Liver (tissue), 9 donors: ENCODE results near the gene CCL16. TPM values are rescaled to one million over a fixed set of nuclear protein-coding genes. Genes with fewer than 3 reads are reported as not detected.
A peak's percentile ranks its signal among the peaks of the same experiment; 100 is the strongest.

Experiments
- DNase-seq: peaks from one replicate; pipeline ENCODE4 v3.0.0-alpha.2; 2017; ENCODE audit warnings: low spot score
- H3K27ac ChIP-seq, 2 donors: one replicate each; pipeline ENCODE4 v1.7.0; 2013; ENCODE audit warnings: inconsistent platforms in 2 of 2, low read length in 2 of 2, control low read depth in 1 of 2, low read depth in 1 of 2, mild to moderate bottlenecking in 1 of 2
- H3K27me3 ChIP-seq, 4 donors: one replicate each; pipeline versions ENCODE4 v1.6.1 to v1.7.0; 2013; ENCODE audit warnings: low read length in 3 of 4, inconsistent platforms in 1 of 4, mild to moderate bottlenecking in 1 of 4, moderate library complexity in 1 of 4; ENCODE audit not compliant: control insufficient read depth in 4 of 4, insufficient read depth in 4 of 4
- H3K36me3 ChIP-seq, 4 donors: one replicate each; pipeline versions ENCODE4 v1.6.1 to v1.7.0; 2013; ENCODE audit warnings: low read length in 3 of 4, mild to moderate bottlenecking in 3 of 4, low read depth in 1 of 4, moderate library complexity in 1 of 4; ENCODE audit not compliant: control insufficient read depth in 4 of 4, insufficient read depth in 3 of 4
- H3K4me1 ChIP-seq, 4 donors: one replicate each; pipeline versions ENCODE4 v1.6.1 to v1.7.0; 2013; ENCODE audit warnings: low read length in 3 of 4, mild to moderate bottlenecking in 3 of 4, moderate library complexity in 1 of 4; ENCODE audit not compliant: control insufficient read depth in 4 of 4, insufficient read depth in 4 of 4
- H3K4me3 ChIP-seq, 3 donors: one replicate each; pipeline versions ENCODE4 v1.6.1 to v1.7.0; 2013; ENCODE audit warnings: low read length in 3 of 3, control low read depth in 1 of 3, low read depth in 1 of 3, mild to moderate bottlenecking in 1 of 3
- H3K9ac ChIP-seq, 2 donors: one replicate each; pipeline ENCODE4 v1.7.0; 2013; ENCODE audit warnings: low read length in 2 of 2, mild to moderate bottlenecking in 2 of 2, moderate library complexity in 2 of 2, control low read depth in 1 of 2, low read depth in 1 of 2
- H3K9me3 ChIP-seq, 4 donors: one replicate each; pipeline versions ENCODE4 v1.6.1 to v1.7.0; 2013; ENCODE audit warnings: low read length in 3 of 4; ENCODE audit not compliant: control insufficient read depth in 4 of 4
- ATF3 ChIP-seq: IDR thresholded peaks from 2 replicates; pipeline ENCODE4 v1.6.1; 2016; ENCODE audit warnings: antibody characterized with exemption
- EGR1 ChIP-seq, 2 donors: IDR thresholded peaks; 2 replicates each; pipeline ENCODE4 v1.6.1; 2016 to 2018; ENCODE audit warnings: antibody characterized with exemption in 2 of 2, low read depth in 2 of 2
- FOXA1 ChIP-seq: IDR thresholded peaks from 2 replicates; pipeline ENCODE4 v1.6.1; 2016; ENCODE audit warnings: antibody characterized with exemption
- FOXA2 ChIP-seq: IDR thresholded peaks from 2 replicates; pipeline ENCODE4 v1.6.1; 2016; ENCODE audit warnings: antibody characterized with exemption
- HNF4A ChIP-seq, 2 donors: conservative IDR thresholded peaks; 2 replicates each; pipeline ENCODE4 v1.6.1; 2016; ENCODE audit warnings: antibody characterized with exemption in 2 of 2, mild to moderate bottlenecking in 2 of 2
- JUND ChIP-seq, 2 donors: IDR thresholded peaks; 2 replicates each; pipeline ENCODE4 v1.6.1; 2016; ENCODE audit warnings: antibody characterized with exemption in 2 of 2
- NR2F2 ChIP-seq: IDR thresholded peaks from 2 replicates; pipeline ENCODE4 v1.6.1; 2016; ENCODE audit warnings: antibody characterized with exemption
- RAD21 ChIP-seq, 2 donors: IDR thresholded peaks; 2 replicates each; pipeline ENCODE4 v1.6.1; 2016; ENCODE audit warnings: antibody characterized with exemption in 2 of 2, mild to moderate bottlenecking in 2 of 2
- REST ChIP-seq: IDR thresholded peaks from 2 replicates; pipeline ENCODE4 v1.6.1; 2016; ENCODE audit warnings: antibody characterized with exemption, mild to moderate bottlenecking
- RXRA ChIP-seq, 2 donors: IDR thresholded peaks; 2 replicates each; pipeline ENCODE4 v1.6.1; 2017 to 2018; ENCODE audit warnings: antibody characterized with exemption in 2 of 2, mild to moderate bottlenecking in 1 of 2
- SP1 ChIP-seq: IDR thresholded peaks from 2 replicates; pipeline ENCODE4 v1.6.1; 2018; ENCODE audit warnings: antibody characterized with exemption, mild to moderate bottlenecking
- TAF1 ChIP-seq: conservative IDR thresholded peaks from 2 replicates; pipeline ENCODE4 v1.6.1; 2016; ENCODE audit warnings: antibody characterized with exemption, mild to moderate bottlenecking
- YY1 ChIP-seq: IDR thresholded peaks from 2 replicates; pipeline ENCODE4 v1.6.1; 2016; ENCODE audit warnings: antibody characterized with exemption, mild to moderate bottlenecking
- WGBS: extraction: QIAGEN DNeasy Blood & Tissue Kit; methylation state at CpG from one replicate; pipeline ENCODE4 v1.1.7; 2013; 5-methylcytosine and 5-hydroxymethylcytosine counted together
- polyA plus RNA-seq, 2 donors: library from polyadenylated mRNA; stranded (reverse) in 1 of 2; unstranded in 1 of 2; fragments of 200-250 nt in 1 of 2; fragments of >200 nt in 1 of 2; fragmentation: Nextera tagmentation in 1 of 2; extraction: Ambion mirVana in 1 of 2; gene quantifications; one replicate each; pipeline versions ENCODE4 v1.2.1 to v1.2.3, GENCODE V29; 2013 to 2015
- total RNA-seq, 2 donors: library from RNA; depleted of rRNA; stranded (reverse); fragments of >200 nt; gene quantifications; one replicate each; pipeline ENCODE4 v1.2.3, GENCODE V29; 2014
- TF ChIP-seq, protein P1 (sequence below): IDR thresholded peaks from 2 replicates; pipeline ENCODE4 v1.6.1; 2016; ENCODE audit warnings: antibody characterized with exemption
- TF ChIP-seq, protein P2 (sequence below): IDR thresholded peaks from 2 replicates; pipeline ENCODE4 v1.6.1; 2016; ENCODE audit warnings: antibody characterized with exemption
- donor health status: healthy.
- donor health status: healthy.
- donor health status: healthy.
- donor health status: healthy.
- donor health status: healthy.

CCL16 gene
- total and polyA plus RNA-seq, 4 donors = 0.65 to 22.3 (median 14.9) TPM

GRCh38 chr17:35931794-35932425 lies 49.4 kb downstream of the CCL16 start:
- Histone ChIP-seq H3K27me3 (no peaks in the 10 kb centered on the region), H3K4me3 (no peak overlapping the region), H3K36me3 (no peaks in the 10 kb centered on the region), H3K9ac (no peak overlapping the region), H3K9me3 (no peaks in the 10 kb centered on the region), H3K27ac (no peak overlapping the region), H3K4me1 (peaks cover 6 to 13% (median 10%) of the 10 kb centered on the region in 4 donors)
- WGBS = 88% methylated on average over 6 of the region's 6 CpGs
- no peak for DNase-seq
- TF ChIP-seq FOXA2 (no peak), FOXA1 (no peak), REST (no peak), RXRA (IDR thresholded peaks at IDR 0.05) (no peak), ATF3 (no peak), NR2F2 (no peak), EGR1 (IDR thresholded peaks at IDR 0.05; ENCODE audit: low read depth in 2 of 2) (no peak), SP1 (no peak), YY1 (no peak), TAF1 (no peak), JUND (IDR thresholded peaks at IDR 0.05) (no peak), HNF4A (conservative IDR thresholded peaks at IDR 0.05) (no peak)
- TF ChIP-seq, protein P1, sequence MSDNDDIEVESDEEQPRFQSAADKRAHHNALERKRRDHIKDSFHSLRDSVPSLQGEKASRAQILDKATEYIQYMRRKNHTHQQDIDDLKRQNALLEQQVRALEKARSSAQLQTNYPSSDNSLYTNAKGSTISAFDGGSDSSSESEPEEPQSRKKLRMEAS = no peak
- TF ChIP-seq, protein P2, sequence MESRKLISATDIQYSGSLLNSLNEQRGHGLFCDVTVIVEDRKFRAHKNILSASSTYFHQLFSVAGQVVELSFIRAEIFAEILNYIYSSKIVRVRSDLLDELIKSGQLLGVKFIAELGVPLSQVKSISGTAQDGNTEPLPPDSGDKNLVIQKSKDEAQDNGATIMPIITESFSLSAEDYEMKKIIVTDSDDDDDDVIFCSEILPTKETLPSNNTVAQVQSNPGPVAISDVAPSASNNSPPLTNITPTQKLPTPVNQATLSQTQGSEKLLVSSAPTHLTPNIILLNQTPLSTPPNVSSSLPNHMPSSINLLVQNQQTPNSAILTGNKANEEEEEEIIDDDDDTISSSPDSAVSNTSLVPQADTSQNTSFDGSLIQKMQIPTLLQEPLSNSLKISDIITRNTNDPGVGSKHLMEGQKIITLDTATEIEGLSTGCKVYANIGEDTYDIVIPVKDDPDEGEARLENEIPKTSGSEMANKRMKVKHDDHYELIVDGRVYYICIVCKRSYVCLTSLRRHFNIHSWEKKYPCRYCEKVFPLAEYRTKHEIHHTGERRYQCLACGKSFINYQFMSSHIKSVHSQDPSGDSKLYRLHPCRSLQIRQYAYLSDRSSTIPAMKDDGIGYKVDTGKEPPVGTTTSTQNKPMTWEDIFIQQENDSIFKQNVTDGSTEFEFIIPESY = no peak

DNA sequence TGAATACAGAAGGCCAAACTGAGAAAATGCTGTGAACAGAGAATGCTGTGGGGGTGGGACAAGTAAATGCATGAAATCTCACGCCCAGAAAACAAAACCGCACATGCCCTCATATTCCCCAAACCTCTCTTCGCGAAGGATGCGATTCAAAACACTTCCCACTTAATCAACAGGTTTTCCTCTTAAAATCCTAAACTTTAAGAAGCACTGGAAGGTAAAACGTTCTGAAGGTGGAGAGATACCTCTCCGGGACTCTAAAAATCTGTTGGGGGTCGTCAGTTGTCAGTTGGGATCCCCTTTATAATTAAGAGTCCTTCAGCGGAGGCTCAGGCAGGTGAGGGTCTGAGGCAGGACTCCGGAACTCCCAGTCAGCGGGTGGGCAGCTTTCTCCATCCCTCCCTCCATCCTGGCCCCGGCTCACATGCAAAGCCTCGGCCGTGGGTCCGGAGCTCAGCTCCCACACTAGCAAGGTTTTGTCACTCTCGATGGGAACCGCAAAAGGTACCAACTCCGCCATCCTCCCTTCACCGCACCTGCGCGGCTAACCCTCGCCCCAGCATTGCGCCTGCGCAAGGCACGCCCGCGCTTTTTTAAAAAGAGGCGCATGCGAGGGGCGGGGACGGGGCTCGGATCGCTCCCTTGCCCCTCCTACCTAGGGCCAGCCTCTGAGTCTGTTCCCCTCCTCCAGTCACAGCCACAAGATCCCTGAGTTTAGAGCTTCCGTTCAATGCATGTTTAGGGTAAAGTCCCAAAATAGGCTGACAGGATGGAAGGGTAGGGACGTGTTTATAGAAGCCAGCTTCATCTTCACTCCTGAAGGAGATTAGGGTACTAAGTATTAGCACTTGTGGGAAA lies 50.9 kb downstream of the CCL16 start, which contains the start of gene RDM1:
TSS of gene RDM1 (minus strand) at position 563 of the 855 bp plus-strand sequence. CDS start at position 517, 46 bp downstream.
- no peaks in the 10 kb centered on the region for H3K36me3 ChIP-seq
- no peaks in the 10 kb centered on the region for H3K27me3 ChIP-seq
- peaks cover 6 to 13% (median 10%) of the 10 kb centered on the region in 4 donors for H3K4me1 ChIP-seq
- H3K4me3 ChIP-seq = peak within 1 kb of the TSS; percentile 41 to 61 (median 55)
- no peaks in the 10 kb centered on the region for H3K9me3 ChIP-seq
- DNase-seq = peak; percentile 86
- H3K9ac ChIP-seq = no peak within 1 kb of the TSS
- WGBS = 7% methylated on average over 35 of the region's 35 CpGs
- TF ChIP-seq TAF1 (no peak), RAD21 (IDR thresholded peaks at IDR 0.05) (peak in 1 of 2 donors; percentile 15)
- no peak within 1 kb of the TSS for H3K27ac ChIP-seq
